Activated CD8-positive, alpha-beta T cell treated with anti-CD3 and anti-CD28 coated beads for 36 hours (primary cell): ENCODE data around the gene TMC5. TPM values are rescaled to one million over a fixed set of nuclear protein-coding genes. Genes with fewer than 3 reads are reported as not detected.
"Not testable (repeated sequence)": the region's sequence is repeated elsewhere in the genome, so short reads cannot be mapped to it uniquely, and the experiment has no call there.

Experiments
- ATAC-seq: fragments of 200-7000 bp; cut with Tn5 transposase; one replicate; pipeline ENCODE4 v1.10.0; 2021; ENCODE audit warnings: mild to moderate bottlenecking, moderate library complexity
- CTCF ChIA-PET: fragments of 350-600 bp; sonication (Branson Sonifier 250); formaldehyde crosslinking; loops from one replicate; lab custom pipeline; 2021; ENCODE audit warnings: antibody characterized with exemption; lab: Charles Lee
- POLR2A ChIA-PET: fragments of 350-600 bp; sonication (Branson Sonifier 250); formaldehyde crosslinking; loops from one replicate; lab custom pipeline; 2021; ENCODE audit warnings: antibody characterized with exemption; lab: Charles Lee
- DNase-seq: peaks from one replicate; pipeline ENCODE4 v3.0.0-alpha.2; 2020
- H3K27ac Mint-ChIP-seq: one replicate; pipeline ENCODE4 v1.8.0; 2021; ENCODE audit warnings: mild to moderate bottlenecking, mixed read lengths
- H3K27me3 Mint-ChIP-seq: one replicate; pipeline ENCODE4 v1.8.0; 2021; ENCODE audit warnings: mixed read lengths
- H3K36me3 Mint-ChIP-seq: one replicate; pipeline ENCODE4 v1.8.0; 2021; ENCODE audit warnings: low read depth, mixed read lengths
- H3K4me1 Mint-ChIP-seq: one replicate; pipeline ENCODE4 v1.8.0; 2021; ENCODE audit warnings: low read depth, mixed read lengths
- H3K4me3 Mint-ChIP-seq: one replicate; pipeline ENCODE4 v1.8.0; 2021; ENCODE audit warnings: mild to moderate bottlenecking, moderate library complexity, mixed read lengths
- H3K9me3 Mint-ChIP-seq: one replicate; pipeline ENCODE4 v1.8.0; 2021; ENCODE audit warnings: mixed read lengths
- intact Hi-C: fragments of 100-400 bp; cut with micrococcal nuclease; formaldehyde crosslinking; loops from one replicate; pipeline ENCODE4 v1.10.0; 2022
- total RNA-seq, 2 experiments: library from RNA; stranded (reverse); gene quantifications; one replicate each; pipeline ENCODE4 v1.2.3, GENCODE V29; 2021
- TF ChIP-seq, protein P1 (sequence below): fragments of 200-600 bp; IDR thresholded peaks from one replicate; pipeline ENCODE4 v1.8.0; 2022; ENCODE audit warnings: antibody characterized with exemption, mild to moderate bottlenecking

Gene TMC5
- total RNA-seq, 2 experiments from 2014 or later: not detected

DNA sequence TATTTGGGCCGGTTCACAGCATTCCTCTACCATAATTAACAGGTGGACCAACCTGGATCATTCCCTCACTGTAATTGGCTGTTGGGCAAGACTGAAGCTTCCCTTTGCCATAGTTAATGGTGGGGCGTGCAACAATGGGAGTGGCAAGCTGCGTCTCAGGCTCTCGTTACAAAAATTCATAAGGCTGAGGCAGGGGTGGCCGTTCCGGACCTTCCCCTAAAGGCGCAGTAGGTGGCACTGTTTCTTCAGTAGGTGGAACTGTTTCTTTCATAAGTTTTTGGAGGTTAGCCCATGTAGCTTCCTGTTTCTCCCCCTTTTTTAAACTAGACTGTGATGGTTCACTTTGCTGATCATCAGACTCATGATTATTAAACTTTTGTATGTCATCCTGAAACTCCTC, 17.0 kb upstream of the TMC5 start:
- H3K27me3 Mint-ChIP-seq: peaks cover 20% of the 10 kb centered on the region
- ATAC-seq: no peak
- ChIA-PET POLR2A (interaction anchor here (0.6 kb wide), 1 partner anchor 1907 kb away, joined by 3 read pairs; no protein-coding TSS in a partner anchor), CTCF (interaction anchor here (0.9 kb wide), 1 partner anchor 315 kb away, joined by 3 read pairs; no protein-coding TSS in a partner anchor)
- H3K36me3 Mint-ChIP-seq: no peaks in the 10 kb centered on the region
- H3K9me3 Mint-ChIP-seq: peaks cover 18% of the 10 kb centered on the region
- no peaks in the 10 kb centered on the region for H3K4me1 Mint-ChIP-seq
- intact Hi-C loops: no loop called here
- no peak for DNase-seq
- no peak overlapping the region for H3K4me3 Mint-ChIP-seq
- no peak overlapping the region for H3K27ac Mint-ChIP-seq
- TF ChIP-seq, protein P1, sequence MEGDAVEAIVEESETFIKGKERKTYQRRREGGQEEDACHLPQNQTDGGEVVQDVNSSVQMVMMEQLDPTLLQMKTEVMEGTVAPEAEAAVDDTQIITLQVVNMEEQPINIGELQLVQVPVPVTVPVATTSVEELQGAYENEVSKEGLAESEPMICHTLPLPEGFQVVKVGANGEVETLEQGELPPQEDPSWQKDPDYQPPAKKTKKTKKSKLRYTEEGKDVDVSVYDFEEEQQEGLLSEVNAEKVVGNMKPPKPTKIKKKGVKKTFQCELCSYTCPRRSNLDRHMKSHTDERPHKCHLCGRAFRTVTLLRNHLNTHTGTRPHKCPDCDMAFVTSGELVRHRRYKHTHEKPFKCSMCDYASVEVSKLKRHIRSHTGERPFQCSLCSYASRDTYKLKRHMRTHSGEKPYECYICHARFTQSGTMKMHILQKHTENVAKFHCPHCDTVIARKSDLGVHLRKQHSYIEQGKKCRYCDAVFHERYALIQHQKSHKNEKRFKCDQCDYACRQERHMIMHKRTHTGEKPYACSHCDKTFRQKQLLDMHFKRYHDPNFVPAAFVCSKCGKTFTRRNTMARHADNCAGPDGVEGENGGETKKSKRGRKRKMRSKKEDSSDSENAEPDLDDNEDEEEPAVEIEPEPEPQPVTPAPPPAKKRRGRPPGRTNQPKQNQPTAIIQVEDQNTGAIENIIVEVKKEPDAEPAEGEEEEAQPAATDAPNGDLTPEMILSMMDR: peak; percentile 29

DNA sequence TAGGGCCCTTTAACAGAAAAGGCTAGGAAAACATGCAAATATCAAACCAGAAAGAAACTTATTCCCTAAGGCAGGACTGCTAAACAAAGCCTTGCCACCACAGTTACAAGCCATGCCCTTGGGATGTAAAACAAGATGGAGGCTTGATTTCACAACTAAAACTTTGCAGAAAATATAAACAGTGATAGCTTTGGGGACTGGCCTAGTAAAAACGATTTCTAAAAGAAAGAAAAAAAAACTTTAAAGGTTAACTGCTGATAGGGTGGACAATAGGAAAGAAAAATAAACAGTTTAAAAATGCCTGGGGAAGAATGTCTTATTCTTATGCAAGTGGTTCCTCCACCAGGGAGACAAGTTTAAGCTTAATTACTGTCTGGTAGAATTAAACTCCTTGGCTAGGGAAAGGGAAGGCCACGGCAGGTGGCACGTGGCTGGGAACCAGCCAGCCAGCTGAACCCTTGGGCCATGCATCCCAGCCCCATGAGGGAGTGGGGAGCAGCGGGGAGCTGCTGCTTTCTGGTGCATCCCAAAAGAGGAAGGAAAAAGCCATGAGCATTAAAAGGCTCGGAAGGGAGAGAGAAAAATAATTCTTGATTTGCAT, 10.7 kb upstream of the TMC5 start:
- POLR2A ChIA-PET: no interaction called here

DNA sequence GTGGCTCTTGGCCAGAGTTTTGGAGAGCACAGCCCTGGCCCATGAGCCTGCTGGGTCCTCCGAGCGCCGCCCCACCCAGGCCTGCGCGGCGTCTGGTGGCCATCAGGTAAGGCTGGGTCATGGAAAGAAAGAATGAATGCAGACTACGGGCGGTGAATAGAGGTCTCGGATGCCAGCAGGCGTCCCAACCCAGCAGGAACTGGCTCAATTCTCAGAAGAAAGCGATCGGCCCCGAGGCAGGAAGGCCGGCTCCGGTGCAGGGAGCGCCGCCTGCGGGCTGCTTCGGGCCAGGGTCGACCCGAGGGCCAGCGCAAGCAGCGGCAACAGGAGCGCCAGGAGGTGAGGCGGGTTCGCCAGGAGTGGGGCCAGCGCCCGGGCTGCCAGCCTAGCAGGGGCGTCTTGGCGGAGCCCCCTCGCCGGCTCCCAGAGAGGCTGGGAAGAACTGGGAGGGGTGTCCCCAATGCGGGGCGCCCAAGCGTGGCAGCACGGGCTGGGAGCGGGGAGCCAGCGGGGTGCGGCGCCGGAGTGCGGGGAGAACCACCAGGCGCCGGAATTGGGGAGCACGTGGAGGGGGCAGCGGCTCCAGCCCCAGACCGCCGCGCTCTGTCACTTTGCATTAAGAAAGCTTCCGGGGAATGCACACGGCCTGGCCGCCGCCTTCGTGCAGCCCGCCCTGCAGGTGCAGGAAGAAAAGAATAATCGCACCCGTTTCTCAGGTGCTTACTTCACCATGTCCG, 7.1 kb upstream of the TMC5 start:
- ChIA-PET CTCF (no interaction called here), POLR2A (no interaction called here)
- Mint-ChIP-seq H3K27ac (no peak overlapping the region), H3K36me3 (no peaks in the 10 kb centered on the region), H3K9me3 (peaks cover 10% of the 10 kb centered on the region), H3K27me3 (peaks cover 34% of the 10 kb centered on the region), H3K4me1 (peaks cover 2% of the 10 kb centered on the region), H3K4me3 (no peak overlapping the region)
- intact Hi-C loops: no loop called here
- ATAC-seq: no peak
- DNase-seq: peak; percentile 13
- TF ChIP-seq, protein P1: peak; percentile 13

More for the DNA sequence above, 10.7 kb upstream of the TMC5 start:
- CTCF ChIA-PET: no interaction called here
- no peak overlapping the region for H3K27ac Mint-ChIP-seq
- DNase-seq (no peak), ATAC-seq (no peak)
- TF ChIP-seq, protein P1: no peak
- peaks cover 2% of the 10 kb centered on the region for H3K4me1 Mint-ChIP-seq
- peaks cover 17% of the 10 kb centered on the region for H3K9me3 Mint-ChIP-seq
- no peaks in the 10 kb centered on the region for H3K36me3 Mint-ChIP-seq
- H3K27me3 Mint-ChIP-seq: peaks cover 29% of the 10 kb centered on the region
- no peak overlapping the region for H3K4me3 Mint-ChIP-seq
- intact Hi-C loops: no loop called here

DNA sequence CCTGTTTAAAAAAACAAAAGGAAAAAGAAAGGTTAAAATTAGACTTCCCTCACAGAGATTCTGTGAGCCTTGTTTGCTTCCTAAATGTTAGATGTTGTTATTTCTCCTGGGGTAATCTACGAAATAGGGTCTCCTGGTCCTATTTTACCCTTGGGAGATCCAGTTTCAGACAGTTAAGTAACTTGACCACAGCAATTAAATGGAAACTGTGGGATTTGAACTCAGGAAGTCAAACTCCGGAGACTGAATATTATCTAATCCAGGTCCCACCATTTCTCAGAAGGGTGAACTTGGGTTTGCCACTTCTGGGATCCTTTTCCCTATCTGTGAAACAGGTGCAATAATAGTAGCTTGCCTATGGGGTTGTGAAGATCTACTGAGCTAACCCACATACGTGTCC, 6.4 kb upstream of the TMC5 start:
- ATAC-seq: no peak
- peaks cover 2% of the 10 kb centered on the region for H3K4me1 Mint-ChIP-seq
- peaks cover 34% of the 10 kb centered on the region for H3K27me3 Mint-ChIP-seq
- peaks cover 10% of the 10 kb centered on the region for H3K9me3 Mint-ChIP-seq
- no peak overlapping the region for H3K27ac Mint-ChIP-seq
- H3K4me3 Mint-ChIP-seq: no peak overlapping the region
- TF ChIP-seq, protein P1: no peak
- CTCF ChIA-PET: no interaction called here
- H3K36me3 Mint-ChIP-seq: no peaks in the 10 kb centered on the region
- DNase-seq: no peak
- intact Hi-C loops: no loop called here
- POLR2A ChIA-PET: no interaction called here

DNA sequence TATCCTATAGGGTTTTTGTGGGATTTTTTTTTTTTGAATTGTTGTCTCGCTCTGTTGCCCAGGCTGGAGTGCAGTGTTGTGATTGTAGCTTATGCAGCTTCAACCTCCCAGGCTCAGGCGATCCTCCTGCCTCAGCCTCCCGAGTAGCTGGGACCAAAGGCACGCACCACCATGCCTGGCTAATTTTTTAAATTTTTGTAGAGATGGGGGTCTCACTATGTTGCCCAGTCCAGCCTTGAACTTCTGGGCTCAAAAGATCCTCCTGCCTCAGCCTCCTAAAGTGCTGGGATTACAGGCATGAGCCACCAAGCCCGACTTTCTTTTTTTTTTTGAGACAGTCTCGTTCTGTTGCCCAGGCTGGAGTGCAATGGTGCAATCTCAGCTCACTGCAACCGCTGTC, 5.6 kb upstream of the TMC5 start:
- H3K4me1 Mint-ChIP-seq, H3K4me3 Mint-ChIP-seq, POLR2A ChIA-PET, intact Hi-C loops, H3K27ac Mint-ChIP-seq, CTCF ChIA-PET, H3K9me3 Mint-ChIP-seq, DNase-seq, H3K36me3 Mint-ChIP-seq, ATAC-seq: not testable (repeated sequence)
- peaks cover 34% of the 10 kb centered on the region for H3K27me3 Mint-ChIP-seq
